Measurements from ENCODE around the gene TRPT1. TPM values are rescaled to one million over a fixed set of nuclear protein-coding genes. Genes with fewer than 3 reads are reported as not detected.

Gene TRPT1
- polyA plus RNA-seq, 2 of the 4 experiments (the other 2 are of a cell fraction) = 18.6 to 28.5 TPM

- TF ChIP-seq, protein P1, sequence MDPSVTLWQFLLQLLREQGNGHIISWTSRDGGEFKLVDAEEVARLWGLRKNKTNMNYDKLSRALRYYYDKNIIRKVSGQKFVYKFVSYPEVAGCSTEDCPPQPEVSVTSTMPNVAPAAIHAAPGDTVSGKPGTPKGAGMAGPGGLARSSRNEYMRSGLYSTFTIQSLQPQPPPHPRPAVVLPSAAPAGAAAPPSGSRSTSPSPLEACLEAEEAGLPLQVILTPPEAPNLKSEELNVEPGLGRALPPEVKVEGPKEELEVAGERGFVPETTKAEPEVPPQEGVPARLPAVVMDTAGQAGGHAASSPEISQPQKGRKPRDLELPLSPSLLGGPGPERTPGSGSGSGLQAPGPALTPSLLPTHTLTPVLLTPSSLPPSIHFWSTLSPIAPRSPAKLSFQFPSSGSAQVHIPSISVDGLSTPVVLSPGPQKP (IDR thresholded peaks at IDR 0.05; ENCODE audit: low read depth, low read length) = no peak
- TF ChIP-seq PBX3 (IDR thresholded peaks at IDR 0.05) (no peak), MYC (IDR thresholded peaks at IDR 0.05; ENCODE audit: borderline replicate concordance, low read length) (peak; percentile 61; the same call in 1 of the 2 replicates), BHLHE40 (IDR thresholded peaks at IDR 0.05; ENCODE audit: low read depth, low read length) (no peak), EHF (CRISPR knock-in tag; IDR thresholded peaks at IDR 0.05) (peak; percentile 75; the same call in 1 of the 2 replicates), HOXB13 (CRISPR knock-in tag; IDR thresholded peaks at IDR 0.05; ENCODE audit: low read depth) (peak; percentile 74; the same call in 1 of the 2 replicates), SMC3 (IDR thresholded peaks at IDR 0.05) (no peak), RNF2 (IDR thresholded peaks at IDR 0.05; ENCODE audit: borderline replicate concordance, low read depth) (peak; percentile 88; the same call in 1 of the 2 replicates), NPAS2 (CRISPR knock-in tag; IDR thresholded peaks at IDR 0.05; ENCODE audit: borderline replicate concordance) (peak; percentile 57; the same call in 1 of the 2 replicates)
- TF ChIP-seq, protein P2, sequence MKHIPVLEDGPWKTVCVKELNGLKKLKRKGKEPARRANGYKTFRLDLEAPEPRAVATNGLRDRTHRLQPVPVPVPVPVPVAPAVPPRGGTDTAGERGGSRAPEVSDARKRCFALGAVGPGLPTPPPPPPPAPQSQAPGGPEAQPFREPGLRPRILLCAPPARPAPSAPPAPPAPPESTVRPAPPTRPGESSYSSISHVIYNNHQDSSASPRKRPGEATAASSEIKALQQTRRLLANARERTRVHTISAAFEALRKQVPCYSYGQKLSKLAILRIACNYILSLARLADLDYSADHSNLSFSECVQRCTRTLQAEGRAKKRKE (CRISPR knock-in tag; IDR thresholded peaks at IDR 0.05; ENCODE audit: low read depth) = peak; percentile 76; the same call in 1 of the 2 replicates
Measured at GRCh38 chr11:64185175-64185692, 40.8 kb downstream of the TRPT1 start (continued).

DNA sequence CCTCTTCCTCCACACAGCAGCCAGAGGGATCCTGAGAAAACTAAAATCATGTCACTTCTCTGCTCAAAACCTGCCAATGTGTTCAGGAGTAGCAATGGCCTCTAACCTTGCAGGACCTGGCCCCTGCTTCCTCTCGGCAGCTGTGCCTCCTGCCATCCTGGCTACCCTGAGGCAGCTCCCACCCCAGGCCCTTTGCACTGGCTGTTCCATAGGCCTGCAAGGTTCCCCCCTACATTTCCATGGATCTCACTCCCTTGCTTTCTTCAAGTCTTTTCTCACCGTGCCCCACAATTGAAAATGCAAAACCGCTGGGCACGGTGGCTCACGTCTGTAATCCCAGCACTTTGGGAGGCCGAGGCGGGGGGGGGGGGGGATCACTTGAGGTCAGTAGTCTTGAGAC is 42.1 kb downstream of the TRPT1 start:
- TF ChIP-seq HOXB5 (CRISPR knock-in tag; IDR thresholded peaks at IDR 0.05) = no peak
- TF ChIP-seq, protein P3, sequence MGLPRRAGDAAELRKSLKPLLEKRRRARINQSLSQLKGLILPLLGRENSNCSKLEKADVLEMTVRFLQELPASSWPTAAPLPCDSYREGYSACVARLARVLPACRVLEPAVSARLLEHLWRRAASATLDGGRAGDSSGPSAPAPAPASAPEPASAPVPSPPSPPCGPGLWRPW (IDR thresholded peaks at IDR 0.05) = no peak
- POLR2A ChIA-PET = interaction anchor here (0.6 to 1.0 kb wide), 2 partner anchors 35 to 49 kb away, joined by 6 to 7 read pairs; no protein-coding TSS in a partner anchor
- H3K4me3 ChIP-seq = no peak overlapping the region
- CTCF ChIA-PET = interaction anchor here (1.2 to 2.8 kb wide), 6 partner anchors 9 to 40 kb away, joined by 3 to 16 read pairs (median 7); partner anchors contain the start of gene MACROD1
- no peak for DNase-seq (ENCODE audit: low read depth in 1 of 2, low spot score in 1 of 2)
- H3K27ac ChIP-seq = peak overlapping the region in 1 of 2 experiments; percentile 96; a peak in 3 of 6 replicates
- peak overlapping the region; percentile 81 for H3K4me2 ChIP-seq
- ATAC-seq = no peak
- peaks cover 29% of the 10 kb centered on the region for H3K4me1 ChIP-seq
- no peak for FAIRE-seq
- H3K9me3 ChIP-seq = no peaks in the 10 kb centered on the region
- 88% methylated on average over 7 of the region's 7 CpGs for WGBS (ENCODE audit: missing lambda C conversion rate)

DNA sequence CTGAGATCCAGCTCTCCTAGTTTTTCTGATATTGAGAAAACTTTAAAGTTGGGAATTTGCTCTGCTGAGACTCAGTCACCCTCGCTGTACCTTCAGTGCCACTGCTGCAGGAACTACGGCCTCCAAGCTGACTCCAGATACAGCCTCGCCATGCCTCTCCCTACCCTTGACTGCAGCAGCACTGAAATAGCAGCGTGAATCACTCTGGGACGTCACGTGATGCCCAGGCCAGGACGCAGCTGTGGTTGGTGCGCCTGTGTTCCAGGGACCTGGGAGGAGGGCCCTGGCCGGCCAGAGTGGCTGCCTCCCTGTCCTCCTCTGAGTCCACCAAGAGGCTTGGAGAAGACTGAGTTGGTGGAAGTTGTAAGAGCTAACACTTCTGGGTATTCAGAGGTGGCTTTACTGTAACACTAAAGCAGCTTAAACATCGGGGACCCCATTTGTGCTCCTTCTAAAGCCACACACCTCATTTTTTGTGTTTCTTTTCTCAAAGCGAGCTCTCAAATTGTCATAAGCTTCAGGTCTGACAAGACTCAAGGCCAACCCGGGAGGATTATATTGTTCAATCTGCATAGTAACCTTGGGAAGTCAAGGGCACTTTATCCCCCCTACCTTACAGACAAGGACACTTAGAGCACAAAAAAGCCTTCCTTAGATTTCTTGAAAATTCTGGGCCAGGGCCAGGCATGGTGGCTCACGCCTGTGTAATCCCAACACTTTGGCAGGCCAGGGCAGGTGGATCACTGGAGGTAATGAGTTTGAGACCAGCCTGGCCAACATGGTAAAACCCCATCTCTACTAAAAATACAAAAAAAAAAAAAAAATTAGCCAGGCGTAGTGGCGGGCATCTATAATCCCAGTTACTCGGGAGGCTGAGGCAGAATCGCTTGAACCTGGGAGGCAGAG is 44.2 kb downstream of the TRPT1 start:
- Histone ChIP-seq H3K9me3 (no peaks in the 10 kb centered on the region), H3K4me3 (no peak overlapping the region), H3K4me1 (peaks cover 29% of the 10 kb centered on the region), H3K4me2 (peak overlapping the region; percentile 75), H3K27ac (peak overlapping the region; percentile 74 to 82)
- ATAC-seq (peak; percentile 60 to 68), DNase-seq (ENCODE audit: low read depth in 1 of 2, low spot score in 1 of 2) (peak; percentile 87 to 89), FAIRE-seq (peak; percentile 61)
- 58% methylated on average over 12 of the region's 17 CpGs for WGBS (ENCODE audit: missing lambda C conversion rate)
- ChIA-PET CTCF (interaction anchor here (0.7 to 2.5 kb wide), 9 partner anchors 8 to 174 kb away, joined by 3 to 10 read pairs (median 3); partner anchors contain the start of gene MACROD1), POLR2A (interaction anchor here (0.5 to 1.9 kb wide), 6 partner anchors 15 to 90 kb away, joined by 3 to 5 read pairs (median 3); partner anchors contain the start of genes MACROD1, NUDT22 and TRPT1)
- TF ChIP-seq USF2 (IDR thresholded peaks at IDR 0.05) = peak; percentile 97
- TF ChIP-seq GATA3 (IDR thresholded peaks at IDR 0.05; ENCODE audit: borderline replicate concordance) = no peak
- TF ChIP-seq CBX8 (IDR thresholded peaks at IDR 0.05) = no peak
- no peak for TF ChIP-seq PHF8 (IDR thresholded peaks at IDR 0.05; ENCODE audit: borderline replicate concordance, low read depth)
- TF ChIP-seq SREBF2 (IDR thresholded peaks at IDR 0.05) = no peak
- TF ChIP-seq JUNB (IDR thresholded peaks at IDR 0.05) = no peak
- TF ChIP-seq RAD21 (conservative IDR thresholded peaks at IDR 0.05 in 1 of 2, IDR thresholded peaks at IDR 0.05 in 1 of 2) = no peak
- TF ChIP-seq HOXB13 (CRISPR knock-in tag; IDR thresholded peaks at IDR 0.05; ENCODE audit: low read depth) = no peak
- no peak for TF ChIP-seq KDM5A (IDR thresholded peaks at IDR 0.05)
- no peak for TF ChIP-seq RARB (CRISPR knock-in tag; IDR thresholded peaks at IDR 0.05)
- TF ChIP-seq CBX2 (IDR thresholded peaks at IDR 0.05; ENCODE audit: borderline replicate concordance, low read depth) = no peak
- TF ChIP-seq CHD2 (IDR thresholded peaks at IDR 0.05; ENCODE audit: low read length, partially characterized antibody) = no peak
- no peak for TF ChIP-seq MYC (IDR thresholded peaks at IDR 0.05; ENCODE audit: borderline replicate concordance, low read length)
- TF ChIP-seq NR3C1 (IDR thresholded peaks at IDR 0.05) = no peak
- TF ChIP-seq HEYL (CRISPR knock-in tag; IDR thresholded peaks at IDR 0.05) = no peak
- peak; percentile 91 for TF ChIP-seq MAX (IDR thresholded peaks at IDR 0.05)

Data from A549 (cell line).